Renal cortical epithelial cell (primary cell): Measurements from ENCODE around the gene MVB12B. TPM values are rescaled to one million over a fixed set of nuclear protein-coding genes. Genes with fewer than 3 reads are reported as not detected.
A peak's percentile ranks its signal among the peaks of the same experiment; 100 is the strongest.

Source experiments
- DNase-seq: peaks from one replicate; pipeline ENCODE4 v3.0.0-alpha.2; 2011; ENCODE audit warnings: low read depth
- total RNA-seq: library from RNA; depleted of rRNA; stranded (reverse); fragments of >200 nt; gene quantifications from 2 replicates; pipeline ENCODE4 v1.2.3, GENCODE V29; 2014

MVB12B gene
- total RNA-seq, 1 donor from 2014 or later, result 5.3 TPM

GRCh38 chr9:126504086-126504976 lies 177.7 kb downstream of the MVB12B start:
- no peak for DNase-seq

- DNase-seq, result no peak
These were observed 178.4 kb downstream of the MVB12B start for GRCh38 chr9:126504977-126505455.

- no peak for DNase-seq
These were observed 179.2 kb downstream of the MVB12B start for GRCh38 chr9:126505697-126506346.

- DNase-seq, result no peak
These were observed 180.0 kb downstream of the MVB12B start for GRCh38 chr9:126506361-126507317.

- no peak for DNase-seq
These were observed 180.9 kb downstream of the MVB12B start for GRCh38 chr9:126507318-126508109.

- DNase-seq, result no peak
These were observed 181.6 kb downstream of the MVB12B start for GRCh38 chr9:126508171-126508591.

- no peak for DNase-seq
These were observed 182.3 kb downstream of the MVB12B start for GRCh38 chr9:126508928-126509327.

- no peak for DNase-seq
These were observed 183.1 kb downstream of the MVB12B start for GRCh38 chr9:126509718-126510117.

- DNase-seq, result no peak
These were observed 183.9 kb downstream of the MVB12B start for GRCh38 chr9:126510564-126510963.

GRCh38 chr9:126511411-126511810 lies 184.8 kb downstream of the MVB12B start:
- DNase-seq, result no peak

- no peak for DNase-seq
These were observed 186.8 kb downstream of the MVB12B start for GRCh38 chr9:126513159-126514036.

- no peak for DNase-seq
These were observed 187.6 kb downstream of the MVB12B start for GRCh38 chr9:126514037-126514821.

- no peak for DNase-seq
These were observed 188.6 kb downstream of the MVB12B start for GRCh38 chr9:126515001-126515872.

- no peak for DNase-seq
These were observed 189.4 kb downstream of the MVB12B start for GRCh38 chr9:126515873-126516505.

- DNase-seq, result no peak
These were observed 189.9 kb downstream of the MVB12B start for GRCh38 chr9:126516561-126516935.

- DNase-seq, result peak; percentile 59
These were observed 190.6 kb downstream of the MVB12B start for GRCh38 chr9:126516936-126517832.
